Transverse colon (tissue), 4 donors: ENCODE data around the gene ATAT1.
A peak's percentile ranks its signal among the peaks of the same experiment; 100 is the strongest.

Experiments
- EP300 ChIP-seq: sonication (generic); formaldehyde crosslinking; IDR thresholded peaks from one replicate; pipeline ENCODE4 v1.6.1; 2017; ENCODE audit warnings: antibody characterized with exemption, low read depth
- POLR2A ChIP-seq: fragments of 450-650 bp; IDR thresholded peaks from one replicate; pipeline ENCODE4 v1.6.1; 2016; ENCODE audit warnings: antibody characterized with exemption, mild to moderate bottlenecking, moderate library complexity
- POLR2AphosphoS5 ChIP-seq, 3 donors: sonication (generic); formaldehyde crosslinking; IDR thresholded peaks; one replicate each; pipeline ENCODE4 v1.6.1; 2016; ENCODE audit warnings: antibody characterized with exemption in 3 of 3
- TF ChIP-seq, protein P1 (sequence below), 5 experiments: fragments of 200-600 bp in 3 of 5; fragments of 450-650 bp in 2 of 5; sonication (generic) in 3 of 5; IDR thresholded peaks; 1 replicate in 2 of 5; 2 replicates in 3 of 5; pipeline ENCODE4 v1.5.1; 2016 to 2017; ENCODE audit warnings: antibody characterized with exemption in 5 of 5, inconsistent platforms in 3 of 5, mild to moderate bottlenecking in 2 of 5, moderate library complexity in 1 of 5

DNA sequence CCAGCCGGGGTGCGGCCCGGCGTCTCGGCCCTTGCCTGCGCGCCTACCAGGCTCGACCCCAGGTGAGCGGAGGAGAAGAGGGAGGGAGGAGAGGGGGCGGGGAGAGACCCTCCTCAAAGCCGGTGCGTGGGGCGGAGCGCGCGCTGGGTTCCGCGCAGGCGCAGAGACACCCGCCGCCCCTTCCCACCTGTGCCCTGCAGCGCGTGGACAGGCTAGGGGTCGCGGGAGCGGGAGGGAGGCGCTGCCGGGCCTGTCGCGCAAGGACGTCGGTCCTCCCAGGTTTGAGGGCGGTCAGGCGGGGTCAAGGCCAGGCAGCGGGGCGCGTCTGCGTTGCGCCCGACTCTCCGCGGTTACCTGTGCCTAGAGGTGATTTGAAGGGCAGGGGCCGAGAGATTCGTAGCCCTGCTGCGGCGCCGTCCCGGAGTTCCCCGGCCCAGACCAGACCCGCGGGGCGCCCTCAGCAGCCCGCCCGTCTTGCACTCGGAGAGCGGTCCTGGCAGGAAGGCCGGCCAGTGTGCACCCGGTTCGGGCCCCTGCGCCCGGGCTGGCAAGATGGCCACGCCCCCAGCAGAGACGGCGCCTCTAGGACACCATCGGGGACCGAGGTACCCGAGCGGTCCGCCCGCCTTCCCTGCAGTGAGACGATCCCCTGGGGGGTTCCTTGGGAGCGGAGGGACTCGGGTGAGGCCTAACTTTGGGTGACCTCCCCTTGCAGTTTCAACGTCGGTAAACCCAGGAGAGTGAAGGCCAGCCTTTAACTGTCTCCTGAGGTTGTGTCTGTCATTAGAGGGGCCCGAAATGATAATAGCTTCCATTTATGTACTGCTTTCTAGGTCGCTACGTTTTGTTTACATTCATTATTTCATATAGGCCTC lies 20.8 kb downstream of the ATAT1 start:
- TF ChIP-seq, protein P1, sequence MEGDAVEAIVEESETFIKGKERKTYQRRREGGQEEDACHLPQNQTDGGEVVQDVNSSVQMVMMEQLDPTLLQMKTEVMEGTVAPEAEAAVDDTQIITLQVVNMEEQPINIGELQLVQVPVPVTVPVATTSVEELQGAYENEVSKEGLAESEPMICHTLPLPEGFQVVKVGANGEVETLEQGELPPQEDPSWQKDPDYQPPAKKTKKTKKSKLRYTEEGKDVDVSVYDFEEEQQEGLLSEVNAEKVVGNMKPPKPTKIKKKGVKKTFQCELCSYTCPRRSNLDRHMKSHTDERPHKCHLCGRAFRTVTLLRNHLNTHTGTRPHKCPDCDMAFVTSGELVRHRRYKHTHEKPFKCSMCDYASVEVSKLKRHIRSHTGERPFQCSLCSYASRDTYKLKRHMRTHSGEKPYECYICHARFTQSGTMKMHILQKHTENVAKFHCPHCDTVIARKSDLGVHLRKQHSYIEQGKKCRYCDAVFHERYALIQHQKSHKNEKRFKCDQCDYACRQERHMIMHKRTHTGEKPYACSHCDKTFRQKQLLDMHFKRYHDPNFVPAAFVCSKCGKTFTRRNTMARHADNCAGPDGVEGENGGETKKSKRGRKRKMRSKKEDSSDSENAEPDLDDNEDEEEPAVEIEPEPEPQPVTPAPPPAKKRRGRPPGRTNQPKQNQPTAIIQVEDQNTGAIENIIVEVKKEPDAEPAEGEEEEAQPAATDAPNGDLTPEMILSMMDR (IDR thresholded peaks at IDR 0.05), result no peak
- TF ChIP-seq POLR2AphosphoS5 (IDR thresholded peaks at IDR 0.05), result peak in 2 of 3 donors; percentile 64 to 73
- TF ChIP-seq POLR2A, result peak; percentile 71
- no peak for TF ChIP-seq EP300
